Measurements from ENCODE around the gene ZP1.

The ZP1 gene

GRCh38 chr11:60862171-60862570, 5.2 kb upstream of the ZP1 start:
- DNase-seq, result no peak

DNA sequence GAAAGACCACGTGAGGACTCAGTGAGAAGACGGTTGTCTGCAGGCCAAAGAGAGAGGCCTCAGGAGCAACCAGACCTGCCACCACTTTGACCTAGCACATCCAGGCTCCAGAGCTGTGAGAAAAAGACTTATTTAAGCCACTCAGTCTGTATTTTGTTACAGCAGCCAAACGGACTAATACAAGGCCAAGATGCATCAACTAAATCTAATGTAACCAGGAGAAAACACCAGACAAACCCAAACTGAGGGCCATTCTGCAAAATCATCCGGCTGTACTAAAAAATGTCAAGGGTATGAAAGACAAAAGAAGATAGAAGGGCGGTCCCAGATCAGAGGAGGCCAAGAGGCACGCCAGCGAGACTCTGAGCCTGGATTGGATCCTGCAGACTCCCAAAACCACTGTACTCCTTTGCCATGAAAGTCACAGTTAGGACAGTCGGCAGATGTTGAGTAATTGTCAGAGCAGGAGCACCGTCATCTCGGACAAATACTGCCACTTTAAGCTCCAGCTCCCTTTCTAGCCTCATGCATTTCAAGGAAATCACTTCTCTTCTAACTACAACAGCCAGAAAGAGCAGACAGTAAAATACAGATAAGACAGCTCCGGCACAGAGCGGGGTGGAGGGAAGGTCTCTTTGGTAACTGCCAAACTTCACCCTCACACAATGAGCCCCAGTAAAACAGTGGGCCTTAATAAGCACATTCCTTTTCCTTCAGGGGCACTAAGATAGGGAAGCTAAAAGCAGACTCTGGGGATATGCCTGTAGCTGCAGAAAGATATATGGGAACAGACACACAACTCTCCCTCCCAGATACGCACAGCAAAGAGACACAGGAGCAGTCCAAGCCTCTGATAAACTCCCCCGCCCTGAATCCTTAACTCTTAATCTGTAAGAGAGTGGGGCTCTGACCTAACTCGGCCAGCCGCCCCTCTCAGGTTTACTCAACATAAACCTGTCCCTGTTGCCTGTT, 3.5 kb upstream of the ZP1 start:
- peak; percentile 81 for DNase-seq

- DNase-seq, result peak; percentile 79
Observed at GRCh38 chr11:60864856-60865513, 2.4 kb upstream of the ZP1 start.

GRCh38 chr11:60867871-60868681, 734 bp downstream of the ZP1 start:
- DNase-seq, result no peak

- DNase-seq, result no peak
Observed at GRCh38 chr11:60868682-60869450, 1.5 kb downstream of the ZP1 start.

- DNase-seq, result no peak
Observed at GRCh38 chr11:60869451-60869825, 2.1 kb downstream of the ZP1 start.

DNA sequence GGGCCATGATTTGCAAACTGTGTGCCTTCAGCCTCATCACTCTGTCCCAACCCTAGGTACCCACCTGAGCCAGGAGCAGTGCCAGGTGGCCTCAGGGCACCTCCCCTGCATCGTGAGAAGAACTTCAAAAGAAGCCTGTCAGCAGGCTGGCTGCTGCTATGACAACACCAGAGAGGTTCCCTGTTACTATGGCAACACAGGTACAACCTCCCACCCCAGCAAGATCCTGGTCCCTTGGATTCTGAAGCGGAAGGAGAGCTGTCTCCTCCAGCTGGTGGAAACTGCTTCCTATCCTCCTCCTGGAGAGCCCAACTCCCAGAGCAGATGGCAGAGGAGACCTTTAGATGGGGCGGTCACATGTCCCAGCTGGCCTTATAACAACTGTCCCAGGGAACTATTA, 2.9 kb downstream of the ZP1 start:
- DNase-seq, result no peak

- DNase-seq, result no peak
Observed at GRCh38 chr11:60870733-60871377, 3.5 kb downstream of the ZP1 start.

- DNase-seq, result no peak
Observed at GRCh38 chr11:60871378-60872061, 4.2 kb downstream of the ZP1 start.

DNA sequence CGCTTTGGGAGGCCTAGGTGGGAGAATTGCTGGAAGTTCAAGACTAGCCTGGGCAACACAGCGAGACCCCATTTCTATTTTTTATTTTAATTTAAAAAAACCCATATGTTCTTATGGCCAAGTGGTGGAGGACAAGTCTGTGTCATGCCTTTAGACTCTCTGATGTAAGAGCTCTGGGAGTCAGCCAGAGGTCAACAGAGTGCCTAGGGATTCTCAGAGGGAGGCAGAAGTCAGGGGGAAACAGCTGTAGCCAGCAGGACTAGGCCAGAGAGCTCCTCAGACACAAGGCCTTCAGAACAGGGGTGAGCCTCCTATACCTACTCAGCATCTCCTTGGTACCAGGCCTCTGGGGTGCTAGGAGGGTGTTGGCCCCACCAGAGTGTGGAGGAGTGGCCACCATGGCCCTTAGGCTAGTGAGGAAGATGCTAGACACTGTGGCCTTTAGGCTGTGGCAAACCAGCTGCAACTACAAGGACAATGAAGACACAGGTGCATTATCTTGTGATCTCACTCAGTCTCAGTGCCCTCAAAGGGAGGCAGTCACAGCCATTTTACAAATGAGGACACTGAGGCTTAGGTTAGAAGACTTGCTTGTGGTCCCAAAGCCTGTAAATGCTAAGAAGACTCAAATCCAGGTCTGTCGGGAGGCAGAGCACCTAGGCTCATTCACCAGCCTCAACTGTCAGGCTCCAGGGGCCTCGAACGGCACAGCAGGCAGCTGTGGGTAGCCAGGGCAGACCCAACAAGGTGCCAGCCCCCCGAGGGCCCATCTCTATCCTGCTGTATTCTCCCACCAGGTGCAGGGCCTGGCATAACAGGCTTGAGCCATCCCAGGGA, 5.0 kb downstream of the ZP1 start:
- DNase-seq, result no peak

DNA sequence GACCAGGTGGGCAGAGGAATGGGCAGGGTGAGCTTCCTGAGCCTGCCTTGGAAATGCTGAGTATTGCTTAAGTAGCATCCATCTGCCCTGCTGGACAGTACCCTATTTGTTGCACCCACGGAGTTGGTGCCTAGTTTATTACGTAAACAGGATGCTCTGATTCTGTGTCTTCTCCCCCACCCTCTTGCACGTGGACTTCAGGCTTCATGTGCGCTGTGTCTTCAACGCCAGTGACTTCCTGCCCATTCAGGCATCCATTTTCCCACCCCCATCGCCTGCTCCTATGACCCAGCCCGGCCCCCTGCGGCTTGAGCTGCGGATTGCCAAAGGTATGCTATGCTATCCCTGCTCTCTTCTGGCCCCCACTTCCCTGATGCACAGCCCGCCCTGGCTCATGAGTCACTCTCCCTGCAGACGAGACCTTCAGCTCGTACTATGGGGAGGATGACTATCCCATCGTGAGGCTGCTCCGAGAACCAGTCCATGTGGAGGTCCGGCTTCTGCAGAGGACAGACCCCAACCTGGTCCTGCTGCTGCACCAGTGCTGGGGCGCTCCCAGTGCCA, 5.7 kb downstream of the ZP1 start:
- no peak for DNase-seq

- no peak for DNase-seq
Observed at GRCh38 chr11:60873533-60873932, 6.2 kb downstream of the ZP1 start.

- no peak for DNase-seq
Observed at GRCh38 chr11:60874421-60875365, 7.4 kb downstream of the ZP1 start.

DNA sequence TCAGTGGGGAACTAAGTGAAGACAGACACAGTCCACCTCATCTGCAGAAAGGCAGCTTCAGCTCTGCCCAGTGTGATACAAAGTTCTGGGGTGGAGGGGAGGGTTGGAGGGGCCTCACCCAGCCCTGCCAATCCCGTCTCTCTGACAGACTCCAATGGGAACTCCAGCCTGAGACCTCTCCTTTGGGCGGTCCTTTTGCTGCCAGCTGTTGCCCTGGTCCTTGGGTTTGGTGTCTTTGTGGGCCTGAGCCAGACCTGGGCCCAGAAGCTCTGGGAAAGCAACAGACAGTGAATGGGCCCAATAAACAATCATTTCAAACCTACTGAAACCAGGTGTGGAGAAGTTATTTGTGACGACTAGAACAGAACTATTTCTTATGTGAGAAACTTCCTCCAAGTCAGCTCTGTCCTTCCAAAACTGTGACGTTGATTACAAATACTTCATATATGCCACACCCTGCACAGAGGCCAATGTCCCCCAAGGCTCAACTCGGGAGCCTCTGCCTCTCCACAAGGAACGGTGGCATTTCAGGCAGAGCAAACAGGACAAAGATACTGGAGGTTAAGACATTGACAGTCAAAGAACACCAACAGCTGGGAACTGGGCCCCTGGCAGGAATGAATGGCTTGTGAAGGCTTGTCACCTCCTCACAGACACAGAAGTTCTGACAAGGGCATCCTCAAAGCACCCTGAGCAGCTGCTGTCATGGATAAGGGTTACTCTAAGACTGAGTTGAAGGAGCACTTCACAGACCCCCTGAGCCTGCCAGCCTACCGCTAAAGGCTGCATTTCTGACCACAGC, 8.2 kb downstream of the ZP1 start:
- no peak for DNase-seq

DNA sequence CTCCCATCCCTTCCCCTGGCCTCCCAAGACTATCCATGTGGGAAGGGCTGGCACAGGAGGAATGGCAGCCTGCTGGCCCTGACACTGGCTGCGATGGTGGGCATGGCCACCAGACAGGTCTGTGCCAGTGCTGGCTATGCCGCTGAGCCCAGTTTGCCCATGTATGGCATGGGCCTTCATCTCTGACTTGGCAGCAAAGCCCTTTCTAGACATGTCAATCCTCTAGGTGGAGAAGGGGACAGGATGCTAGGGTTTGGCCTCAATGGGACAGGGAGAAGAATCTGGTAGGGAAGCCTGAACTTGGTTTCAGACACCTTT, 8.8 kb downstream of the ZP1 start:
- DNase-seq, result no peak

GRCh38 chr11:60878245-60879101, 11.1 kb downstream of the ZP1 start:
- no peak for DNase-seq

DNA sequence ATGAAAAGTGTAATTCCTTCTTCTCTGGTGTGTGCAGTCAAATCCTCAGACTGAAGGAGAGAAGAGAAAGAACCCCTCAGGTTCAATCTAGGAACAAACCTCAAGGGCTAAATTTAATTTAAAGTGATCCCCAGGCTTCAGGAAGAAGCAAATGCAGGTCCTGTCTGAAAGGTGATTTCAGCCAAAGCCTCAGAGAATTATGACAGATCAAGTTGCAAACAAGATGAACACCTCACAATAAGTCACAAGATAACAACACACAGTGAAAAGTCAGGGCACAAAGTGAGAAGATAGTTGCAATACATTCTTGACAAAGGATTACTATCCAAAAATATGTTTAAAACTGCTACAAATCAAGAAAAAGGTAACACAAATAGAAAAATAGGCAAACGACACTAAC, 11.8 kb downstream of the ZP1 start:
- no peak for DNase-seq

Measured in hematopoietic multipotent progenitor cell treated with erythropoietin and hydrocortisone succinate and interleukin-3 and kit ligand, for 4 days (in vitro differentiated cells).